ENCODE data around the gene NELL2. TPM values are rescaled to one million over a fixed set of nuclear protein-coding genes. Genes with fewer than 3 reads are reported as not detected.

NELL2 gene
- total RNA-seq, 1 experiment from 2014 or later = not detected

DNA sequence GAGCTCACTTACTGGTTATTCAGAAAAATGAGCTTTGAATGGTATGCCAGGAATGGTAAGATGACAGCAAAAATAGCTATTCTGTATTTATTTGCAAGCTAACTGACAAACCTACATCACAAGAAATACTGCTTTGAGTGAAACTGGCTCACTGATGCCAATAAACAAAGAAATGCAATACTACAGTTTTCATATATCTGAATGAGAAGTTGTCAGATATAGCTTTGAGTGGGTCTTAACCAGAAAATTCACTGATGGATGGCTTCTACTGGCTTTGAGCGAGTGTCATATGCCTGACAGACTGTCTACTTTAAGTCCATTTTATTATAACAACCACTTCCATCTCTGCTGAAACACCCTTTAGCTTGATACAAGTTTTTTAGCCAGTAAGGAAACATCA is 330.1 kb downstream of the NELL2 start:
- no peak for DNase-seq (ENCODE audit: low spot score)

DNA sequence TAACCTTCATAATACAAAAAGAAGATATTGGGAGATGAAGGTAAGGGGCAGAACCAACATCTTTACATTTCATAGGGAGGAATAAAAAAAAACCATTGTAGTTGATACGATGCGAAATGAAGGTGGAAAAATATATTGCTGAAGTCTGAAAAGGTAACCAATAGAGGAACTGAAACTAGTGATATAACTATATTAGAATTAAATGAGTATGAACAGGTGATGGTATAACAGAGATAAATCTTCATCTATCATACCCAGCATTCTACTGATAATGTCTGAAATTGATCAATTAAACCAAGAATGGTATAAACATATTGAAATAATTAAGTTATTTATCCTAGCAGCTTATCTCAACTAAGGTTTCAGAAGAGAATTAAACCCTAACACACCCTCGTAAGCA is 332.1 kb downstream of the NELL2 start:
- DNase-seq (ENCODE audit: low spot score) = no peak

DNA sequence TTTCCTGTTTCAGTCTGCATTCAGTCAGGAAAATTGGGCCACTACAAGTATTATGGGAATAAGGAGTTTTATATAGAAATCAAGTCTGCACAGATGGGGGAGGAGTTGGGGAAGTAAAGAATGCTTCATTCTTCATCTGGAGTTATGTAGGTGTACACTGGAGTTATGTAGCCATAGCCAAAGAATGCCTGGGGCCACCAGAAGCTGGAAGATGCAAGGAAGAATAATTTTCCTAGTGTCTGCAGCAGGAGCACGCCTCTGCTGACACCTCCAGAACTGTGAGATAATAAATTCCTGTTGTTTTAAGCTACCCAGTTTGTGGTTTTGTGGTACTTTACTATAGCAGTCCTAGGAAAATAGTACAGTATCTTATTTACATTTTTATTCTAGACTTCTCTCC is 333.4 kb downstream of the NELL2 start:
- DNase-seq (ENCODE audit: low spot score) = no peak

DNA sequence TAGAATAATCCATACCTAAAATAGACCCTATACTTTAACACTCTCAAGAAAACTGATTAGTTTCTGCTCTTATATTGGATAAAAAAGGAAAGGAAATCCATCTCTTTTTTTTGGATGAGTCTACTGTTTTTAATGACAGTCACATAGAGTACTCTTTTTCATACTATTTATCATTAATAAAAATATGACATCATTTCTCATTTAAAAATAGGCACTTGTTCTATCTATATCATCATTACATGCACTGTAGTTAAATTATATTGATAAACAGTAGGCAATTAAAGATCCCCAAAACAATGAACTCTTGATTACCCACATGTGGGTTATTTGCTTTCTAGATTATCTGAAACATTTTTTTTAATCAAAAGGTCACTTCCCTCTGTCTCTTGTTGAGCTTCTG is 338.8 kb downstream of the NELL2 start:
- no peak for DNase-seq (ENCODE audit: low spot score)

DNA sequence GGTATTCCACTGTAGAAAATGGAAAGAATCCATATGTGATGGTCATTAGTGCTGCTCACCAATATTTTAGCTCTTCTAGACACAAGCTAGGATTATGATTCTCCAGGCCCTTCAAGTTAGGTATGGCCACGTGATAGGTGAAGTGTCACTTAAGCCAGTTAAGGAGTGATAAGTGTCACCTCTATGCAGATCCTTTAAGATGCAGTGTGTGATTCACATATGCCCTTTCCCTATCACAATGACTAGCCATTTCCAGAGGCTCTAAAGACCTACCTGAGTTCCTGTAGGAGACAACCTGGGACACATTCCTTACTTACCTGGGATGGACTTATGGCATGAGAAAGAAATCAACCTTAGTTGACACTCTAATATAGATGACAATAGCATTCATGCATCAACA is 343.2 kb downstream of the NELL2 start:
- DNase-seq (ENCODE audit: low spot score) = no peak

DNA sequence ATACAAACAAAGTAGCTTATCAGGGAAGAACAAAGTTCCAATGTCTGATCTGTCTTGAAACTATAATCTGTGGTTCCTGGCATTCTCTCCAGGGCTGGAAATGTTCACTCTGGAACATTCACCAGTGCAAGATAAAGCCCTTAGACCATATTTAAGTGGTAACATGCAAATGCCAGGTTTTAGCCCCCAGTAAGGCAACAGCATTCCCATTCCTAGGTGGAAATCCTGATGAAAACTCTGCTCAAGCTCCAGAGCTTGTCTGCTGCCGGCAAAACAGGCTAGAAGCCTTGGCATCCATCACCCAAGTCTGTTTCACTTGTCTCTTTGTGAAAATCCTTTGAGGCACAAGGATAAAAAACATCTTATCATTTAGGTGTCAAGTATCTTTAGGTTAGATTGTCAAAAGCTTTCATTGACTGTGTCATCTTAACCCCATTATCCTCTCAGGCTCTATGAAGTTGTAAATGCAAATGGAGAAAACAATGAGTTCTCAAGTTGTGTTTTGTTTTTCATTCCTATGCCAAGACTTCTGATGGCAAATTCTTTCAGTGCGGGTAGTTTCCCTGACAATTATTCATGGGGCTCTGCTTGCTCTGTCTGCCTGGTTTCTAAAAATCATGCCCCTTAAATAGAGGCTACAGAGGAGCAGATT is 344.7 kb downstream of the NELL2 start:
- no peak for DNase-seq (ENCODE audit: low spot score)

DNA sequence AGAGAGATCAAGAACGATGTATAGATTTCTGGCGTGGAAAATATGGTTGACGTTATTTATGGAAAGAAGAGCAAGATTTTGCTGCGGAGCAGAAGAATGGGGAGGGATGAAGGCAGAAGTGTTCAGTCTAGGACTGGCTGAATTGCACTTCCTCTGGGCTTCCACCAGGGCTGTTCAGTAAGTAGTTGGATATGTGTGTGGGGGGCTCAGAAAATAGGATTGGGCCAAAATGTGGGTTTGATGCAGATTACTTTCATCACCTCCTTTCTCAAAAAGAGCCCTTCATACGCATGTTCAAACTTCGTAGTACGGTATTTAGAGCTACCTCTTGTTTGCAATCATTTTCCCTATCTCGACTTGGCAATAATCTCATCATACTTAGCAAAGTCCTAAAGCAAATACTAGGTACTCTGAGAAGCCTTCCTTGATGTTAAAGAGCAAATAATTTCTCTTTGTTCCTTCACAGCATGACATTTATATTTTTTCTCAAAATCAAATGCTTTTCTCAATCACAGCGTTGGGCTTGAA is 349.4 kb downstream of the NELL2 start:
- DNase-seq (ENCODE audit: low spot score) = no peak

DNA sequence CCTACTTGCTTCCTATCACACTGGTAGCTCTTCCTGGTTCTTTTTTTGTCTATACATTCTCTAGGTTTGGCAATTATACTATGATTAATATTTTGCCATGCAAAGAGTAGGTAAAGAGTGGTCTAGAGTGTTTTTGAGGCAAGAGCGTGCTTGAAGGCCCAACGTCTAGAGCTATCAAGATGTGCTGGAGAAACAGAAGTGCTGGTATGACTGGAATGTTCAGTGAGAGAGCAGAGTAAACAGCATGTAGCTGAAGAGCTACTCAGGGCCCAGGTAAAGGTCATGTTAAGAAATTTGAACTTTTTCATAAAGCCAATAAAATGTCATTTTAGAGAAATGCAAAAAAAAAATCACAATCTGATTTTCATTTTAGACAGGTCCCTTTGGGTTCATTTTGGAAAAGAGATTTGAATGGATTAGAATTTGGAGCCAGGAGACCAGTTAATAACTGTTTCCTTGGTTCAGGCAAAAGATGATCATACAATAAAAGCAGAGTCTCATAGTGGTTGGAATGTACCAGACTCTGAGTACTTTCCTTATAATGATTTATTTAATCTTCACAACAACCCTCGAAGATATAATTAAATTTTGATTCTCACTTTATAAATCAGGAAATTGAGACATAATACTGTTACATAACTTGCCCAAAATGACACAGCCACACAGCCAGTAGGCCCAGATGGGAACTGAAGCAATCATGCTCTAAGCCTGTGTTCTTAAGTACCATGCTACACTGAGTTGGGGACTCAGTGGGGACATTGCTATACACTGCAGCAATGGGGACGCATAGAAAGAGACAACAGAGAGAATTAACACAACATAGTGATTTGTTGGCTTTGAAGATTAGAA is 350.1 kb downstream of the NELL2 start:
- no peak for DNase-seq (ENCODE audit: low spot score)

DNA sequence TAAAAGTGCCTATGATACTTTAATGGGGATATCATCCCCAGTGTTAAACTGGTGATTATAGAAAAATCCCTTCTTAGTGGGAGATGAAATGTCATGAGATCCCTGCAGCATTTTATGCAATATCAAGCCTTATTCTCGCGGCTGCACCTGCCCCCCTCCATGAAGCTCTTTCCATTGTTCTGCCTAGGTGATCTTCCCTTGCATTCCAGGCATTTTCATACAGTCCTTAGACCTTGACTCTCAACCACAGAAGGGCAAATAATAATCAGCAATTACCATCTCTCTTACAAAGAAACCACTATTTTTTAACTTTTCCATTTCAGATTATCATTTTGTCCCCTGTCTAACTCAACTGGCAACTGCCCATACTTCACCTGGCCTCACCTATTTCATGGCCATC is 352.3 kb downstream of the NELL2 start:
- DNase-seq (ENCODE audit: low spot score) = no peak

DNA sequence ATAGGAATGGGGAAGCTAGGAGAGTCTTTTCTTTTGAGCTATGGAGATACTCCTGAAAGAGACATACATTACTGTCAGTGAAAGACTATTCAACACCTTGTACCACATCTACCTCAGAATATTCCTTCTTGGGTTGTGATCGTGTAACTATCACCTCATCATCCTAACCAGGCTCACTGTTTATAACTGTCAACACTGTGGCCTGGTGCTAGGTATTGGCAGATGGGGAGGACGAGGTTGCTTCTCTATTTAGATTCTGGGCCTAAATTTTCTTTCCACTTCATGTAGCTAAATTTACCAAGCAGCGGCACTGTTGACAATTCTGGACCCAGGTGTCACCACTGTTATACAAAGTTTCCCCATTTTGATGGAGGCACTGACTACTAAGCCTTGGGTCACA is 354.4 kb downstream of the NELL2 start:
- DNase-seq (ENCODE audit: low spot score) = no peak

DNA sequence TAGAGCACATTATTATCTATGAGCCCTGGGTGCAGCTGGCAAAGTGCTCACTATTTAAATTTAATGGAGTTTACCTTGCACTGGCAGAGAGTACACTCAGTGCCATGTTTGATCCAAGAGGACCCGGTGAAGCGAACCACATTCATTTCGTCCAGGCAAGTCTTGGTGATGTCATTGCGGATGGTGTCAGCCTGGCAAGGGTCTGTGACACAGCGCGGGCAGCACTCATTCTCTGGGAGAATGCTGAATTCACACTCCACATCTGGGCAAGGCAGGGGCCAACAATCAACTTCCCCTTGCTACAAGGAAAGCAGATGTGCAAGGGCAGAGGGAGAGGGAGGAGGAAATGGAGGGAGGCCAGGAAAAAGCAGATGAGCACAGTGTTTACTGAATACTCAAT is 356.2 kb downstream of the NELL2 start:
- no peak for DNase-seq (ENCODE audit: low spot score)

DNA sequence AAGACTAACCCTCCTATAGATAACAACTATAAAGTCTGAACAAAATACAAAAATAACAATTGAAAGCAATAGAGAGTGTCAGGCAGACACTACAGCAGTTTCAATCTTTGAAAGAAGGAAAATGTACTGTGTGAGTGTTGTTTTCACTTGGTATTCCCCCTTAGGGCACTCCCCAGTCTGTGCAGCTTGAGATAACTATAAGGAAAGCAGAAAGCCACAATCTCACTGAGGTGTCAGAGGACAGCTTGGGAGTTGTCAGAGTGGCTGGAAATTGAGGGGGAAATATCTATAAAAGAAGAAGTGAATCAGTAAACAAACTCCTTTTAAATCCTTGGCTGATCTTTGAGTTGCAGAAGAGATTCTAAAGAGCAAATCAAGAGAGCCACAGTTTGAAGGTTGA is 364.8 kb downstream of the NELL2 start:
- no peak for DNase-seq (ENCODE audit: low spot score)

DNA sequence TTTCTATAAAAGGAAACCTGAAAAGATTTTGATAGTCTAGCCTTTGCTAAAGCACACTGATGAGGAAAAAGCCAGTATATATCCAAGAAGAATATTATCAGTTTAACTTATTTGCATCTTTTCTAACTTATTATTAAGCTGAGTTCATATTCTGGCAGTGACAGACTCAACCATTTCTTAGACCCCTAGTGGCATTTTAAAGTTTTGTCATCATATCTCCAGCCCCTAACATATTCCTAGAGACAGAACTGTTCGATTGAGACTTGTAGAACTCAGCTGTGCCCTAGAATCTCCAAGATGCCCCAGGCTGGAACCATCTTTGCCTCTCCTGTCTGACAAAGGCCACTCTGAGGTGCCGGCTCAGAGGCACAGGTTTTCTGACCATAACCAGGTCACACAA is 365.6 kb downstream of the NELL2 start:
- no peak for DNase-seq (ENCODE audit: low spot score)

DNA sequence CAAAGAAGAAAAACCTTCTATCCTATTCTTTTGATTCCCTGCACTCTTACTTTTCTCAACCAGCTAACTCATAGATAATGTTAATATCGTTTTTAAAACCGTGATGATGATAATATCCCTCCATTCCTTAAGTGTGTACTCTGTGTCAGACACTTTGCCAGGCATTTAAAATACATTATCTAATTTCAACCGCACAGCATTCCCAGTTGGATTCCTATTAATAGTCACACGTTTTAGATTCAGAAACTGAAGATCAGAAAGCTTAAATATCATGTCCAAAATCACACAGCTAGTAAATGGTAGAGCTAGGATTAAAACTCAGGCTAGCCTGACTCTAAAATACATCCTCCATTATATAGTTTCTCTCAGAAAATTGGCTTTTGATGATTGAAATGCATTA is 366.0 kb downstream of the NELL2 start:
- no peak for DNase-seq (ENCODE audit: low spot score)

DNA sequence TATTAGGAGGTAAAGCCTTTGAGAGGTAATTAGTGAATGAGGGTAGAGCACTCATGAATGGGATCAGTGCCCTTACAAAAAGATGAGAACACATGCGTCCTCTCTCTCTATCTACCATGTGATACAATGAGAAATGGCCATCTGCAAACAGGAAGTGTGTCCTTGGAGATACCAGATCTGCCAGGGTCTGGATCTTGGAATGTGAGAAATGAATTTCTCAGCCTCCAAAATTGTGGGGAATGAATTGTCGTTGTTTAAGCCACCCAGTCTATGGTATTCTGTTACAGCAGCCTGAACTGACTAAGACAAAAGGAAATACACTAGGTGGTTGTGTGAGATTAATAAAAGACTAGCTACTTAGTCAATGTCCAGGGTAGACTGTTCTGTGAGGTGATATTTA is 366.6 kb downstream of the NELL2 start:
- DNase-seq (ENCODE audit: low spot score) = no peak

DNA sequence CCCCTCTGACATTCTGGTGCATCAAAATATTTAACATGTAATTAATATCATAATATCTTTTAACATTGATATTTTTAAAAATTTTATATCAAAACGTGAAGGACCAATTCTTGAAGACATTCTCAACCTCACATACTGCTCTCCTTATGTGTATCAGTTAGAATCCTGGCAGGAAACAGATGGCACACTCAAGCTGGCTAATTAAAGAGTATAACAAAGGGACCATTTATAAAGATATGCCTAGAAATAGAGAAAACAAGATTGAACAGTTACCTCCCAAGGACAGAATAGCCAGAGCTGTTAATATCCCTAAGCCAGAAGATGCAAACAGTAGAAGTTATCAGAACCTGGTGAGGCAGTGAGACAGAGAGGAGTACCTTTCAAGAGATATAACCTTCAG is 368.7 kb downstream of the NELL2 start:
- DNase-seq (ENCODE audit: low spot score) = no peak

DNA sequence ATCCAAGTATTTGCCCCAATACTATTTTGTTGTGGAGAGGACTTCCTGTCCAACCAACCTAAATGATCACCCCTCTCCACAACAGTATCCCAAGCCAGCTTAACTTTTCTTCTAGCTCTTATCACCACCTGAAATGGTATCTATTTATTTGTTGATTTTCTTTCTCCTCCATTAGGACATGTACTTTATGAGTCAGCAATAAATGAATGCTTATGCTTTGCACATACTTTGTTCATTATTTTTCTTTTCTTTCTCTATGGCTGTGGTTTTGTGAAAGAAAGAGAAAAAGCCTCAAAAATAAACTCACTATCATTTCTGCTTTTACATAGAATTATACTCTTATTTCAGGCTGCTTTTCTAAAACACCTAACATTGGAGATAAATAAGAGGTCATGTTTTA is 371.3 kb downstream of the NELL2 start:
- no peak for DNase-seq (ENCODE audit: low spot score)

DNA sequence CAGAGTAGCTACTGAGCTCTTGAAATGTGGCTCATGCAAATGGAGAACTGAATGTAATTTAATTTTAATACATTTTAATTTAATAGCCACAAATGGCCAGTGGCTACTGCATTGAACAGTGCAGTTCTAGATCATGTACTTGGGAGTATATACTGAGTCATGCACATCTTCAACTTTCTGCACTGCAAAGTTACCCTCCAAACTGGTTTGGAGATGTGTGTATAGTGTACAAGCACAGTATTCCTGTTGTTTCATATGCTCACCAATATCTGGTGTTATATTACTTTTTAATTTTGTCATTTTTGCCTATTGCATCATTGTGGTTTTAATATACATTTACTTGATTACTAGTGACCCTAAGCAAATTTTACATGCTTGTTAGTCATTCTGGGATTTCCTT is 372.8 kb downstream of the NELL2 start:
- DNase-seq (ENCODE audit: low spot score) = no peak

DNA sequence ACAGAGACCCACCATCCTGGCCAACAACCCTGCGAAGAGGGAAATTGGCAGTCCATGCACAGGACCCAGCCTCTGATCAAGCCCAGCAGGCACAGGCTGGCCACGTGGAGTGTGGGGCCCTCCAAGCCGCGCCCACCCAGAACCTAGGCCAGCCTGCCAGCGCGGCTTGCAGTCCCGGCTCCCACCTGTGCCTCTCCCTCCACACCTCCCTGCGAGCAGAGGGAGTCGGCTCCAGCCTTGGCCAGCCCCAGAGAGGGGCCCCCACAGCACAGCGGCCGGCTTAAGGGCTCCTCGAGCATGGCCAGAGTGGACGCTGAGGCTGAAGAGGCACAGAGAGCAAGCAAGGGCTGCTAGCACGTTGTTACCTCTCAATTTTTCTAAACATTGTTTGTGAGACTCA is 373.4 kb downstream of the NELL2 start:
- DNase-seq (ENCODE audit: low spot score) = no peak

DNA sequence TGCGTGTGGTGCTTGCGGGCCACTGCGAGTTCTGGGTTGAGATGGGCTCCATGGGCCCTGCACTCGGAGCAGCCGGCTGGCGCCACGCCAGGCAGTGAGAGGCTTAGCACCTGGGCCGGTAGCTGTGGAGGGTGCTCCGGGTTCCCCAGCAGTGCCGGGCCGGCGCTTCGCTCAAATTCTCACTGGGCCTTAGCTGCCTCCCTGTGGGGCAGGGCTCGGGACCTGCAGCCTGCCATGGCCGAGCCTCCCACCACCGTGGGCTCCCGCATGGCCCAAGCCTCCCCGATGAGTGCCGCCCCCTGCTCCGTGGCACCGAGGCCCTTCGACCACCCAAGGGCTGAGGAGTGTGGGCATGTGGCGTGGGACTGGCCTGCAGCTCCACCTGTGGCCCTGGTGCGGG is 375.7 kb downstream of the NELL2 start:
- DNase-seq (ENCODE audit: low spot score) = no peak

DNA sequence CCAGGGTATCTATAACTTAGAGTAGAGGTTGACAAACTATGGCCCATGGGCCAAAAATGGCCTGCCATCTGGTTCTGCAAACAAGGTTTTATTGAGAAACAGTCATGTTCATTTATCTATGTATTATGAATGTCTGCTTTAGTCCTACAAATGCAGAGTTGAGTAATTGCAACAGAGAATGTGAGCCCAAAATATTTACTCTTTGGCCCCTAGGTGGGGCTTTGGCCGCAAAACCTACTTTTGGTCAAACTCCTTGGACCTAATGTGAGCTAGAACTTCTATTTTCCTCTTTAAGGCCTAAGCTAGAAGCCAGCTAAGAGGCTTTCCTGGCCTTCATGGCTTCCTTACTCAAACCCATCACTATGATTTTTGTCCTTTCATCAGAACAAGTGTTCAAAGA is 379.1 kb downstream of the NELL2 start:
- DNase-seq (ENCODE audit: low spot score) = no peak

DNA sequence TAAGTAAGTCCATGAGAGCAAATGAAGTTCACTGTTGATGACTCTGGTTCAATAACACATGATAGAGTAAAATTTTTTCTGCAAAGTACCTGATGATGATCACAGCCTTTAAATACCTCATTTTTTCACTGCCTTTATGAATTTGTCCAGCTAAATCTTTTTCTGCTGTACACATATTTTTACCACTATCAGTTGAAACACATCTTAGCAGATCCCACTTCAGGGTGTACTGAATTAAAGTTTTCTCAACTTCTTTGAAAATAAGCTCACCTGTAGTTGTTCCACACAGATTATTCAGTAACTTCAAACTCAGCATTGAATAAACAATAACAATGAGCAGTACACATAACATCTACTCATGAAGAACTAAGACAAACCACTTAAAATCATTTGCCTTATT is 385.9 kb downstream of the NELL2 start:
- no peak for DNase-seq (ENCODE audit: low spot score)

DNA sequence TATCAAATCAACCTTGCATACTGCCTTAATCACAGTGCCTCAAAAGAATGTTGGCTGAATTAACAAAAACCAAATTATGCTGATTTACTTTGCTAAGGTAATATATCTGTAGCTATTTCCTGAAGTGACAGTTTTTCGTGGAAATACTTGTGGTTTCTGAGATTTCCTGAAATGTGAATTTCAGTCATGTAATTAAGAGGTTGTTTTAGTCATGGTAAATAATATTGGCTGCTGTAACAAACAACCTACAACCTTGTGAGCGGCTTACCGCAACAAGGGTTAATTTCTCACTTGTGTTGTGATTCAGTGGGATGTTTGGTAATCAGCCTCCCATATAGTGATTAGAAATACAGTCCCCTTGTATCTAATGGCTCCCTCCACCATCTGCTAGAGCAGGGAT is 387.9 kb downstream of the NELL2 start:
- no peak for DNase-seq (ENCODE audit: low spot score)

Measured in HT-29 (cell line).